GM18507 (cell line): Measurements from ENCODE around the gene OR9A4.

Experiments
- DNase-seq: peaks from one replicate; pipeline ENCODE4 v3.0.0; 2011; ENCODE audit warnings: low read depth; ENCODE audit not compliant: insufficient read length; ENCODE audit errors: extremely low spot score
- FAIRE-seq: peaks from 2 replicates; lab custom pipeline; 2011; peaks lifted over from hg19 to GRCh38; lab: Jason Lieb, UNC

Gene OR9A4

GRCh38 chr7:141944811-141945210 lies 28.6 kb downstream of the OR9A4 start:
- no peak for FAIRE-seq

GRCh38 chr7:141945356-141945755 lies 29.2 kb downstream of the OR9A4 start:
- FAIRE-seq: no peak

More at GRCh38 chr7:141944811-141945210, 28.6 kb downstream of the OR9A4 start:
- no peak for DNase-seq

GRCh38 chr7:141946796-141947195 lies 30.6 kb downstream of the OR9A4 start, which contains the start of gene CLEC5A:
CLEC5A (minus strand) TSS chr7:141946974; CDS start chr7:141946292, 682 bp downstream.
- DNase-seq (no peak), FAIRE-seq (no peak)

More at GRCh38 chr7:141945356-141945755, 29.2 kb downstream of the OR9A4 start:
- DNase-seq: no peak

GRCh38 chr7:141949021-141949420 lies 32.8 kb downstream of the OR9A4 start:
- FAIRE-seq: no peak
- no peak for DNase-seq

DNA sequence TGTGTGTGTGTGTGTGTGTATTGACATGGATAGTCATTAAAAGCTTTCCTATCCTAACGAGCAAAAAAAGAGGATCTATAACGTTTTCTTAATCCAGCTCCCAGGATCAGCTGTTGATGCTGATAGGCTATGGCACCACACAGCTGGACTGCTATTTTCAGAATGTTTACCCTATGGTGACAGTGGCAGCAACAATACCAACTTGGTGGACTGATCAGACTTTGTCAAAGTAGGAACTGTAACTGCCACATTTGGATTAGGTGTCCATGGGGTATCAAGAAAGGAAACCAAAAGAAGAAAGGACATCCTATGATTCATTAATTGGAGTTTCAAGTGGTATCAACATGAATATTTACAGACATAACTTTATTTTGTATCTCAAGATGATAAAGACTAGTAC lies 33.3 kb downstream of the OR9A4 start:
- DNase-seq (no peak), FAIRE-seq (no peak)

DNA sequence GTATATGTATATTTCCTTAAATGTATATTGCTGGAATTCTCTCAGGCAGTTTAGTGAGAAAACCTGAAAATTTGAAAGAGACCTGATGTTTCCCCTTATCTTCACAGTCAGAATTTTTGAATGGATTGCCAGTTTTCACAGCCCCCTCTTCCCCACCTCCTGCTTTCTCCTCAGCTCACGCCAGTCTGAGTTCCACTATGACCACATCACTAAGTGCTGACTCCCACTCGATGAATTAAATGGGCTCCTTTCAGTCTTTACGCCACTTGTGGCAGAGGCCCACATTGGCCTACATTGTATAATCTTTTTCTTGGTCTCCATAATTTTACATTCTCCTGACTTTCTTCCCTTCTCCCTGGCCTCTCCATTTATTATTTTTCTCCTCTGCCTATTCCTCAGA lies 33.7 kb downstream of the OR9A4 start:
- no peak for DNase-seq
- no peak for FAIRE-seq

- no peak for DNase-seq
- no peak for FAIRE-seq
Observed at GRCh38 chr7:141950806-141951205, 34.6 kb downstream of the OR9A4 start.

DNA sequence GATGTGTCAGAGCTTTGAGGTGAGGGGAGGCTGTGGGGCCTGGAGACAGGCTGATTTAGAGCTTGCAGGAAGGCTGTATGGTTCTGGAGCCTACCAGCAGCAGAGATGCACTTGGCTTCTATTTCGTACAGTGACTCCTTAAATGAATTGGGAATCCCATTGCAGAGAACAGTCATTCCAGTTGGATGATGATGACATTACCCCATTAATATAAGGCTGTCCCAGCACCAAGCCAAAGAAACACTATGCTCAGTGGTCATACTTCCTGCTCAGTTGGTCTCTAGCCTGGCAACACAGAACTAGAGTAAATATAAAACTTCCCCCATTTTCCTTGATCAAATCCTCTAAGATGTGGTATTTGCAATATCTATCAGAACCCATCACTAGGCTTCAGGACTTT lies 36.3 kb downstream of the OR9A4 start:
- FAIRE-seq: no peak

DNA sequence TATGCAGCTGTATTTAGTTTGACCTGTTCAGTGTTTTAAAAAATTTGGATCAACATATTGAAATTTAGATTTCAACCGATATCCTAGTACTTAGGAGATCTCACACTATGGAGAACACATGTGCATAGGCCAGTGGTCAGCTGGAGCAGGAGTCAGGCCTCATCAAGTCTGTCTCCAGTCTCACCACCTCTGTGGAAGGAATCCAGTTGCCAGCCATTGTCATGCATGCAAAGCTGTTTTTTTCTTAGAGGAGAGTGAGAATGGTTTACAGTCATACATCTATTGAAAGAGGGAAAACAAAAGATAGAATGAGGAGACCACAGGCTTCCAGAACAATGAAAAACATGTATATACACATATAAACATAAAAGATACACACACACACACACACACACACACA lies 38.1 kb downstream of the OR9A4 start:
- DNase-seq (no peak), FAIRE-seq (no peak)

More for the DNA sequence above, 36.3 kb downstream of the OR9A4 start:
- DNase-seq: no peak

DNA sequence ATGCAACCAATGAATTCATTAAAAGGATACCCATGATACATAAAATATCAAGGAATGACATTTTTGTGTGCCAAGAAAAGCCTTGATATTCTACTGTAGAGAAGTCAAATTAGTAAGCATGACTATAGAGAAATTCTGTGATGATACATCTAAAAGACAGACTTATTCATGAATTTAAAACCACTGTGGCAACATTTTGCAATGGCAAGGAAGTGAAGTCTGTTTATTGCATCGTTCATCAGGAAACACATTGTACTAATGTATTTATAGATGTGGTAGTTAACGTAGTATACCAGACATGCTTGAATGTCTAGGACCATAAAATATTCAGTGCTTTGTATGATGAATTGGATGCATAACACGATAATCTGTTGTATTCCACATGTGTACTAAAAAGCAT lies 39.9 kb downstream of the OR9A4 start:
- FAIRE-seq (no peak), DNase-seq (no peak)

DNA sequence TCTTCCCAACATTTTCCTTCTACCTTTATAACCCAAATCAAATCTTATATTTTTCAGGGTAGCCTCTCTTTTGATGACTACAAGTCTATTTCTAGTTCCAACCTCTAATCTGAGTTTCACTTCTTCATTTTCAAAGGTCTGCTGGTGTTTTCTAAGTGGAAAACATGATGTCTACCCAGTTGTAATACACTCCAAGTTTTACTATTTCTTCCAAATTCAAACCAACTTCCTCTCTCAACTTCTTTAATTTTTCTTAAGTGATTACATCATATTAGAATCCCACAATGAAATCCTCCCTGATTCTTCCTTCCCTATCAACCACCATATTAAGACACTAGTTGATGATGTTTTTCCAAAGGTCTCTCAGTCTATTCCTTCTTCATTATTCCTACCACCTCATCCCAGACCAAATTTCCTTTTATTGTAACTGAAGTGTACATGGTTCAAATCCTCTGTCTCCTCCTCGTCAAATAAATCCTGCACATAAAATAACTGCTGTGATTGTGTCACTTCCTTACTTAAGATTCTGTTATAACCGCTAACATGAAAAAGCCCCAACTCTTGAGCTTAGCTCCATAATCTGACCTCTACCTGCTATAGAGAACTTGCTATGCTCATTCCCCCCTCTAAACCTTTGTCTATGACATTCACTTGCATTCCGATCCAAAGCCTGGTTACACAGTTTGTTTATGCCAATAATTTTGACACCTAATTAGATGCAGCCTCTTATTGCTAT lies 44.7 kb downstream of the OR9A4 start:
- DNase-seq: no peak
- FAIRE-seq: peak; percentile 18
